ENCODE data around the gene SCART1.
A peak's percentile ranks its signal among the peaks of the same experiment; 100 is the strongest.
"Not testable (repeated sequence)": the region's sequence is repeated elsewhere in the genome, so short reads cannot be mapped to it uniquely, and the experiment has no call there.

The SCART1 gene

DNA sequence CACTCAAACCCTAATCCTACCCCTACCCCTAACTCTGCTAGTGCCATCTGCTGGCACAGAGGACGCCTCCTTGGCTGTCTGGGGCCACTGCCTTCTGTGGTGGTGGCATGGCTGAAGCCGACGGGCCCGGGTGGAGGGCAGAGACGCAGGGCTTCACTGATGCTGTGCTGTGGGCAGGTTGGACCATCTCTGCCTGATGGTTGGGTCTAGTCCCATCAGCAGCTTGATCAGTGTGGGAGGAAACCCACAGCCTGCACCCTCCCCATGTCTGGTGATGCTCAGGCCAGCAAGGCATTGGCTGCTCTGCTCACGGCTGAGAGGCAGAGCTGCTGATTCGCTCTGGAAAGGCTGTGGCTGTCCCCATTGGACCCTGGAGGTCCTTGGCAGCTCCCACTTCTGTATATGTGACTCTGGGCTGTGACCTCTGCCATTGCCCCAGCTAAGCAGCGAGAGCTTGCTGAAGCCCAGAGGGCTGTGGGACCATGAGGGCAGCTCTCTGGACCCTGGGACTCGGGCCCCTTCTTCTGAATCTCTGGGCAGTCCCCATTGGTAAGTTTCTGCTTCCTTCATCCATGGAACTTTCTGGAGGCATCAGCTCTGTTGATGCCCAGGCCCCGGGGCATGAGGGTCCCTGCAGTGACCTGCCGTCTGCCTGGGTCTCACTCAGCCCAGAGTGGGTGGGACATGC lies at the start of gene SCART1:
Gene SCART1, plus strand, starts transcription at position 430 of the 688 bp plus-strand sequence. Its CDS starts 53 bp downstream, at position 483.
- DNase-seq, result no peak

DNA sequence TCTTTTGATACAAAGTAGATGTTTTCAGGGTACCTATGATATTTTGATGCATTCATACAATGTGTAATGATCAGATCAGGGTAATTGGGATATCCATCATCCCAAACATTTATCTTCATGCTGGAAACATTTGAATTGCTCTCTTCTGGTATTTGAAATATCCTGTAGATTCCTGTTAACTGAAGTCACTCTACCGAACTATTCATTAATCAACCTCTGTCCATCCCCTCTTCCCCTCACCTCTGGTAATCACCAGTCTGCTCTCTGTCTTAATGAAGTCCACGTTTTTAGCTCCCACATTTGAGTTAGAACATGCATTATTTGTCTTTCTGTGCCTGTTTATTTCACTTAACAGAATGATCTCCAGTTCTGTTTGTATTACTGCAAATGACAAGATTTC lies 48.5 kb upstream of the SCART1 start:
- DNase-seq, result no peak

DNA sequence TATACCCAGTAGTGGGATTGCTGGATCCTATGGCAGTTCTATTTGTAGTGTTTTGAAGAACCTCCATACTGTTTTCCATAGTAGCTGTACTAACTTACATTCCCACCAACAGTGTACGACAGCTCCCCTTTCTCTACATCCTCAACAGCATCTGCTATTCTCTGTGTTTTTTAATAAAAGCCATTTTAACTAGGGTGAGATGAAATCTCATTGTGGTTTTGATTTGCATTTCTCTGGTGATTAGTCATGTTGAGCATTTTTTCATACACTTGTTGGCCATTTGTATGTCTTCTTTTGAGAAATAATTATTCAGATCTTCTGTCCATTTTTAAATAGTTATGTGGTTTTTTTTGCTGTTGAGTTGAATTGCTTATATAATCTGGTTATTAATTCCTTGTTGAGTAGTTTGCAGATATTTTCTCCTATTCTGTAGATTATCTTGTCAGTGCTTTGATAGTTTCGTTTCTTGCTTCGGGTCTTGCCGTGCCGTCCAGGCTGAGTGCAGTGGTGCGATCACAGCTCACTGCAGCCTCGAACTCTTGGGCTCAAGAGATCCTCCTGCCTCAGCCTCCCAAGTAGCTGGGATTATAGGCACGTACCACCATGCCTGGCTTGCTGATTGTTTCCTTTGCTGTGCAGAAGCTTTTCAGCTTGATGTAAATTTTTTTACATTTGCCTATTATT lies 47.8 kb upstream of the SCART1 start:
- DNase-seq, result no peak

DNA sequence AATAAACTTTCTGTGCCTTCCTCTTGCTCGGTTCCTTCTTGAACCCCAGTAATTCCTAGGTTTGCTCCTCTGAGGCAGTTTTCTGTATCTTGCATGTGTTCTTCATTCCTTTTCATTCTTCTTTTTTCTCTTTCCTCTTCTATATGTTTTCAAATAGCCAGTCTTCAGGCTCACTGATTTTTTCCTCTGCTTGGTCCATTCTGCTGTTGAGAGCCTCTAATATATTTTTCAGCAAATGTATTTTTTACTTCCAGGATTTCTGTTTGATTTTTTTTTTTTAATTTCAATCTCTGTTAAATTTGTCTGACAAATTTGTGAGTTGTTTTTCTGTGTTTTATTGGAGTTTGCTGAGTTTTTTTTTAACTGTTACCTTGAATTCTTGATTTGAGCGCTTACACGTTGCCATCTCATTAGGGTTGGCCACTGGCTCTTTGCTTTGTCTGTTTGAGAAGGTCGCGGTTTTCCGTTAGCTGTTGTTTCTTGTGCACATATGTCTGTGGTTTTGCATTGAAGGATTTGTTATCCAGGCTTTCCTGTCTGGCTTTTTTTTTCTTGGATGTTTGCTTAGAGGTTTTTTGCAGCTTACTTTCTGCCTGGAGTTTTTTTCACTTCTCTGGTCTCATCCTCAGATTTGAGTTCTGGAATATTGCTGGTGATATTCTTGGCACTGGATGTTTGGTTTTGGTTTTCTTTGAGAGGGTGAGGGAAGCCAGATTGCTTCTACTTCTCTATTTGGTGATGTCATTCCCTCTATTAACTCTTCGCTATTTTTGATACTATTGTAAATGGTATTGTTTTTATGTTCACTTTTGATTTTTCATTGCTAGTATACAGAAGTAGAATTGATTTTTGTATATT lies 42.0 kb upstream of the SCART1 start:
- no peak for DNase-seq

DNA sequence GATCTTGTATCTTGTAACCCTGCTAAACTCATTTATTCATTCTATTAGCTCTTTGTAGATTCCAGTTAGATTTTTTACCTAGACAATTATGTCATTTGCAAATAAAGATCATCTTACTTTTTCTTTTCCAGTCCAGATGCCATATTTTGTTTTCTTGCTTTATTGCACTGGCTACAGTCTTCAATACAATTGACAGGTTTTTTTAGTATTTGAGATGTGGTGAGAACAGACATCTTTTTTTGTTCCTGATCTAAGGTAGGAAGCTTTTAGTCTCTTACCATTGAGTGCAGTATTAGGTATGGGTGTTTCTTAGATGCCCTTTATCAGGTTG lies 41.4 kb upstream of the SCART1 start:
- DNase-seq, result no peak

DNA sequence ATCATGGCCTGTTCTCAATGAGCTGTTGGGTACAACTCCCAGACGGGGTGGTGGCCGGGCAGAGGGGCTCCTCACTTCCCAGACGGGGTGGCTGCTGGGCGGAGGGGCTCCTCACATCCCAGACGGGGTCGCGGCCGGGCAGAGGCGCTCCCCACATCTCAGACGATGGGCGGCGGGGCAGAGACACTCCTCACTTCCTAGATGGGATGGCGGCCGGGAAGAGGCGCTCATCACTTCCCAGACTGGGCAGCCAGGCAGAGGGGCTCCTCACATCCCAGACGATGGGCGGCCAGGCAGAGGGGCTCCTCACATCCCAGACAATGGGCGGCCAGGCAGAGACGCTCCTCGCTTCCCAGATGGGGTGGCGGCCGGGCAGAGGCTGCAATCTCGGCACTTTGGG lies 39.3 kb upstream of the SCART1 start:
- not testable (repeated sequence) for DNase-seq

DNA sequence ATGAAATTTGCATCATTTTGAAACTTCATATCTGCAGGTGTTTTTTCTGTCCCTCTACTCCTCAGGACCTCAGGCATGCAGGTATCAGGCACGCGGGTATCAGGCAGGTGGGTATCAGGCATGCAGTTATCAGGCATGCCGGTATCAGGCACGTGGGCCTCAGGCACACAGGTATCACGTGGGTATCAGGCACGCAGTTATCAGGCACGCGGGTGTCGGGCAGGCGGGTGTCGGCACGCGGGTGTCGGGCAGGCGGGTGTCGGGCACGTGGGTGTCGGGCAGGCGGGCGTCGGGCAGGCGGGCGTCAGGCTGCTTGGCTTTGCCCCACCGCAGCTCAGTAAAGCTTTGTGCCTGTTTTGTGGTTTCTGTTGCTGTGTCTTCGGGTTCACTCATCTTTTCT lies 38.0 kb upstream of the SCART1 start:
- DNase-seq, result no peak

DNA sequence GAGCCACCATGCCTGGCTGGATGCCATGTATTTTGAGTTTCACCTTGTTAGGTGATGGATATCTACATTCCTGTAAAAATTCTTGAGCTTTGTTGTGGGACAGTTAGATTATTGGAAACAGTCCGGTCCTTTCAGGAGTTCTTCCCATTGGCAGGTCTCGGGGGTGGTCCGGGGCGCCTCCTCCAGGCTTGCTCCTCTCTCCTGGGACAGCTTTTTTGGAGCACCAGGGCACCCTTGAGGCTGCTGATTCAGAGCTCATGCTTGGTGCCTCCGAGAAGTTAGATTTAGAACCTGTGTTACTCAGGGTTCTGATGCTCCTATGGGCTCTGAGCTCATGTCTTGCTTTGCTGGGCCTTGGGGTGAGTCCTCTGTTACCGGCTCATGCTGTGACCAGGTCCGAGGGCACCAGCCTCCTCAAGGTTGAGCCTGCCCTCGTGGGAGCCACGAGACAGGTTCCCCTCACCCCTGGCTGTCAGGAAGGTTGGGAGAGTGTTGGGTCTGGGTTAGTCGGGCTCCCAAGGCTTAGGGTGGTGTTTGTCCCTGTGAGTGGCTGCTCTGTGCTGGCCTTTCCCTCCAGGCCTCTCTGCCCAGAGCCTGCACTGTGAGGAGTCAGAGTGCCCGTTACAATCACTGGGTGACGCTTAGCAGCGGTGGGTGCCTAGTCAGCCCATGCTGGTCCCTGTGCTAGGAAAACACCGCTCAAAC lies 35.3 kb upstream of the SCART1 start:
- no peak for DNase-seq

DNA sequence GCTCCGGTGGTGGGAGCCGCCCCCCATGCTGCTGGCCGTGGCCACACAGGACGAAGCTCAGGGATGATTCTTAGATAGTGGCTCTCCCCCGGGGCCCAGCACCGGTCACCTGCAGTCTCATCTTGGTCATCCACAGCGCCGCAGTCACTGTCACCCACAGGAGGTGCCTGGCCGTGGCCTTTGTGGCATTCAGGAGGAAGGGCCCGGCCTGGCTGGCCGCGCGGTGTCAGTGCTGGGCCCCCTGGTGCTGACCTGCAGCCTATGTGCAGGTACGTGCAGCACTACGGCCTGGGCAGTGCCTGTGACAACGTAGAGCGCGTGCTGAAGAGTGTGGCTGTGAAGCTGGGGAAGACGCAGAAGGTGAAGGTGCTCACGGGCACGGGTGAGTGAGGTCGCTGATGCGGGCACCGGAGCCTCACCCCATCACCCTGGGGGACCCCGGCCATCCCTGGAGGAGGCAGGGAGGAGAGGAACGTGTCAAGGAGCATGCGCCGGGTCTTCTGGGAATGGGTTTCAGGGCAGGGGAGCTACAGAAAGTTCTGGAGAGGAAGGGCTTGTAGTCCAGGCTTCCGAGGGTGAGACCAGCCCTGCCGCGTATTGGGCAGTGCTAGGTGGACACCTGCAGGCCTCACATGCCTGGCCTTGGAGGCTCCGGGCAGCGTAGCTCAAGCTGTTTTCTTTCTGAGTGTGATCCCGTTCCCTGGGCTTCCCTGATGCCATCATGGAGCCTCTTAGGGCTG lies 34.4 kb upstream of the SCART1 start:
- no peak for DNase-seq

DNA sequence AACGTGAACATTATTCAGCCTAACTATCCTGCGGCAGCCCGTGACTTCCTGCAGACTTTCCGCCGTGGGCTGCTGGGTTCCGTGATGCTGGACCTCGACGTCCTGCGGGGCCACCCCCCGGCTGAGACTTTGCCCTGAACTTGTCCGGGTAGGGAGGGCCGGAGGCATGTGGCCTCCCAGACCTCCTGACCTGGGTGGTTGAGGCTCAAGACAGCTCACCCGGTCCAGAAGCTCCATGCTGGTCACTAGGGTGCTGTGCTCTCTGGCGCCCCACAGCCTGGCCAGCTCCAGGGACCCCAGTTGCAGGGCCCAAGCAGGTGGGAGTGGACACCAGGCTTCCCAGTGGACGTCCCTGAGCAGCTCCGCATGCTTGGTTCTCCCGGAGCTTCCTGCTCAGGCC lies 33.7 kb upstream of the SCART1 start:
- DNase-seq, result no peak

DNA sequence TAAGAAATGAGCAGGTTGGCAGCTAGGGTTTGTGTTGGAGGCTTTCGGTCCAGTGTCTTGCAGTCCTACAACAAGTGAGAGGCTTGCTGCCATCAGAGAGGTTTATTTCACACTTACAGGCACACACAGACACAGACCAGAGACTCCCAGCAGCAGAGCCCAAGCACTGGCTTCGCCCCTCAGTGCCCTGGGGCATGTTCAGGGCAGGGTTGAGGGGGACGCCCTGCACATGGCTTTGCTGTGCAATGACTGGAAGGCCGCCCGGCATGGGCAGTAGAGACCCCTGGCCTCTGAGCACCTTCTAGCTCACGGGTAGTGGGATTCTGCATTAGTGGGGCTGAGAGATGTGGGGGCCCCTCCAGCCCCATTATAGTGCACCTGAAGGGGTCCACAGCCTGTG lies 33.2 kb upstream of the SCART1 start:
- DNase-seq, result no peak

DNA sequence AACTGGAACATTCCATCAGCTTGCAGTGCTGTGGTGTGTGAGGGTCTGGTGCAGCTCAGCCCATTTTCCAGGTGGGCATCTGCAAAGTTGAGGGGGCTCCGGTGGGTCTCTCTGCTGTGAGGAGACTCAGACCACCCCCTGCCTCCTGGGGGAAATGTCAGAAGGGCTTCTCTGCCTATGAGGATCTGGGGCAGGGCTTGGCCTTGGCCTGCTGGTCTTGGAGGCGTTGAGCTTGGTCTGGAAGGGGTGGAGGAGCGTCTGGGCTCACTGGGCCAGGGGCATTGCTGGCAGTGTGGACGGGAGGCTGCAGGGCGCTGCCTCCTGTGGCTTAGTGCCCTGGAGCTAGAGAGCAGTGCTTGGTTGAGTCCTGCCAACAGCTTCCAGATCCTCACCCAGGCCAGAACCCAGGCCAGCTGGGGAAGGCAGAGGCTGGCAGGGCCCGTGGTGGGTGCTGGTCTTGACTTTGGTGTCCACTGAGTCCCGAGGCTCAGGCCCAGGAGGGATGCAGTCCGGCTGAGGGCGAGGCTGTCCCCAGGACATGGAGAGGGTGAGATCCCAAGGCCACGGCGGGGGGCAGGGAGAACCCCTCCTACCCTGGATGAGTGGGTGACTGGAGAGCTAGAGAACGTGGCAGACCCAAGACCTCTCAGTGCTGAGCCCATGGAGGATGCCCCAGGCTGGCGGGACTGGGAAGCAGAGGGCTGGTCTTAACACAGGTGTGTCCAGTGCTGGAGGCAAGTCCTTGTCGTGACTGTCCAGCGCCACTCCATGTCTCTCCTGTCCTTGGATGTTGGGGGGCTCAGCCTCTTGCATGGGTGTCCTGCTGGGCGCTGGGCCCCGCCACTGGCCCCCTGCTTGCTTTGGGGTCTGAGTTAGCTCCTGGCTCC lies 32.2 kb upstream of the SCART1 start:
- DNase-seq, result no peak

DNA sequence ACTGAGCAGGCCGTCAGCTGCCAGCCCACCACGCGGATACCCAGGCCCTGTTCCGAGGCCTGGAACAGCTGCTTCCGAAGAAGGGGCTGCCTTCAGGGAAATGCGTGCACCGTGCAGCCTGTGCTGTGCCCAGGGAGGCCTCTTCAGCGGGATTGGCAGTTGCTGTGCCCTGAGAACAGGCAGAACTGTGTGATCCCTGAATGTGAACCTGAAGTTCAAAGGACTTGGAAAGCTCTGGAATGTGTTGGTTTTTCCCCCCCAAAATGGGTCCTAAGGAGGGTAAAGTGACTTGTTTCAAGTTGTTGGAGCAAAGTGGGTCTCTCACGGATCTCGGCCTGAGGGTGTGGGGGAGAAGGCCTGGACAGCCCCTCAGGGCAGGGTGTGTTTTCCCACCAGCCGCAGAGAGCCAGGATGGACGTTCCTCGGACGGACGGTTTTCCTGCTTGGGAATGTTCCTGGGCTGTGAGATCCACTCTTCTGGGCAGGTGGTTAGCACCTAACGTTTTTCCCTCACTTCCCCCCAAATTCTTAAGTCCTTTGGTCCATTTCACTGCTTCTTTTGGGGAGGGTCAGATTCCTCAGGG lies 31.4 kb upstream of the SCART1 start:
- peak; percentile 43 for DNase-seq

DNA sequence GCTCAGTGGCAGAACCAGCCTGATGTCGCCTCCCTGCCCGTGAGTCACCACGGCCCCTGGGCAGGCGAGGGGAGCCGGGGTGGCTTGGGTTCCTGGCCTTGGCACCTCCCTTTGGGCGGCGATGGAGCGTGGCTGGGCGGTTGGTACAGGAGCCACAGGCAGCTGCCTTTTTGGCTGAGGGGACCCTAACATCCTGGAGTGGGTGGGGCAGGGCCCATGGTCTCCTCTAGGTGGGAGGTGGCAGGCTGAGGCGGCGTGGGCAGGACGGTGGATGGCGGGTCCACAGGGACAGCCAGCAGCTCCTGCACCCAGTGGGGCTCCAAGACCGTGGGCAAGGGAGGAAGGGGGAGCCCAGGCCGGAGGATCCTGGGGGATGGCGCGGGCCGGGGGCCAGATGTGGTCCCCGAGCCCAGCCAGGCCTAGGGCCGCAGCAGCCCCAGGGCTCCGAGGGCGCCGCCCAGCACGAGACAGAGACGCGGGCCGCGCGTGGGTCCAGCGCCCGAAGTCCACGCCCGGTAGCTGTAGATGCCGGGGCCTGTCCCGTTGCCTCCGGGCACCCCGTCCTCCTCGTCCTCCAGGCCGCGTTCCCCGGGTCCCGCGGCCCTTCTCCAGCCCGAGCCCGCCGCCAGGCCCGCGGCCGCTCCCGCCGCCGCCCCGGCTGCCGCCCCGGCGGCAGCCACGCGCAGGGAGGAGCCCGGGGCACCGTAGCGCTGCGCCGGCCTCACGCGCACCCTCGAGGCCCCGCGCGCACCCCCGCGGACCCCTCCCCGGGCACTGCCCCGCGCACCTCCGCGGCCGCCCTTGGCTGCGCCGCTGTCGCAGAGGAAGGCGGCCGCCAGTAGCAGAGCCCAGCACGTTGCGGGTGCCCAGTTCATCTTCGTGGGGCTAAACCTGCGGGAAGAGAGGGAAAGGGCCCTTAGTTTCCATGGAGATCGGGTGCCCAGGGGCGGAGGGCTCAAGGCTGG lies 30.7 kb upstream of the SCART1 start:
- peak; percentile 37 for DNase-seq

DNA sequence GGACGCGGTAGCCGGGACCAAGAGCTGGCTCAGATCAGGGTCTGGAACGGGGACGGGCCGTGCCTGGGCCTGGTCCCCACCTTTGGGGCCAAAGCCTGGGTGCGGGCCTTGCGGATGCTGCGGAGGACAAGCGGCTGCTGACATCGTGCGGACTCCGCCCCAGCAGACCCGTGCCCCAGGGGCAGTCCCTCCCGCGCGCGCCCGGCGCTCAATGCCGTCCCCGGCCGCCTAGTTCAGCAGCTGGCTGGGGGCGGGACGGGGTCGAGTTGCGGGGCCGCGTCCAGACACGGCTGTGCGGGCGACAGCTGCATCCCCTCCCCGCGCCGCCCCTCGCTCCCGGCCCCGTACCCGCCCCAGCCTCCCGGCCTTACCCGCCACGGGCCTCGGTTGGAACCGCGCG lies 29.6 kb upstream of the SCART1 start:
- DNase-seq, result peak; percentile 29

DNA sequence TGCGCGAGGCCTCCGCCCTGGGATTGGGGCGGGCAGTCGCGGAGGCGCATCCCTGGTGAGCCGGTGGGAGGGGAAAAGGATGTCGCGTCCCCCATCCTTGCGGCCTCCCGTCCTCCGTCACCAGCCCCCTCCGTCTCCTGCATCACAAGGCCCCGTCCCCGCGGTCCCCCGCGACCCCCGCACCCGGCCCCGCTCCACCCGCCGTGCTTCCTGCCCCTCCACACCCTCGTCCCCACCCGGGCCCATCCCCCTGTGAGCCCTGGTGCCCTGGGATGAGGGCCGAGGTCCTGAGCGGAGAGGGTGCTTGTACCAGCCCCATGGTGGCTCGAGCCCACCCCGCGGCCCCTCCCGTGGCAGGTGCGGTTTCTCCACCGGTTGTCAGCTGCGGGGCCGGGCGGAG lies 29.1 kb upstream of the SCART1 start, which contains the start of gene SPRN:
Gene SPRN, minus strand, starts transcription at position 25 of the 400 bp plus-strand sequence. CDS start 944 bp downstream, outside the sequence.
- DNase-seq, result not testable (repeated sequence)

DNA sequence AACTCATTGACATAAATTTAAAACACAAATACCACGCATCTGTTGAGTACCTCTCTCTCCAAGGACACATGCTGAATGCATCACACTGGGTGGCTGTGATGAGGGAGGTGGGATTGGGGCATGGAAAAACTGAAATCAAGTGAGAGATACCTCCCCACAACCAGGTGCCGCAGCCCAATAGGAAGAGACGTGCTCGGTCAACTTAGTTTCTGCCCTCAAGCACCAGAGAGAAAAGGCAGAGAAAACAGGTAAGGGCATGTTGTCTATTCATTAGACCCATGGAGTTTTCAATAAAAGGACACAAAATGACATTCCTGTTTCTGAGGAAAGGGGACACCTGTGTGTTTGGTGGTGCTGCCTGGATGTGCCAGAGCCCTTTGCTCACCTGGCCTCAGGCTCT lies 24.2 kb upstream of the SCART1 start:
- not testable (repeated sequence) for DNase-seq

DNA sequence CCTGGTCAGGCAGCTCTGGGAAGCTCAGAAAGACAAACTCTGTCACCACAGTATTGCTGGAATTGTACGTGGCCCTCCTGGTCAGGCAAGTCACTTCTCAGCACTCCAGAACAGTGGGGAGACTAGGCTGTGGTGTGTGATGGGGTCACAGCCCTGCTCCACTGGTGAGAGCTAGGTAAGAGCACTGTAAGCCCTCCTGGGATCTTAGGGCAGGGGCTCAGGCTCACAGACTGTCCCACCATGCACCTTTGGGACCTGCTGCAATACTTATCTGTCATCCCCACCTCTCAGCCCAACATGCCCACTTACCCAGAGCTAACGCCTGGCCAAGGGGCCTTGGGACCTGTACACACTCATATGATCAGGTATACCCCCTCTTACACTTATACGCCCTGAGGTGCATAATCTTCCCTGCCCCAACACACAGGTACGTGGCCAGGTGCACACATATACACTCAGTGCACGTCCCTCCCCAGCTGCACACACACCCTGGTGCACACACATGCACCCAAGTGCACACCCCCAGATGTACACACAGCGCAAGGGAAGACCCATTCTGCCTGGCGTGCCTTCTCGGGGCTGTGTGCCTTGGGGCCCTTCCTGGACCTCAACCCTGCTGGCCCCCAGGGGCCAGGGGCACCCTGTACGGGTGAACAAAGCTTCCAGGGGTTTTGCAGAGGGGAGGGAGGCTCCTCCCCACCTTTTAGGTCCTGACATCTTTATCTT lies 21.7 kb upstream of the SCART1 start:
- DNase-seq, result not testable (repeated sequence)

DNA sequence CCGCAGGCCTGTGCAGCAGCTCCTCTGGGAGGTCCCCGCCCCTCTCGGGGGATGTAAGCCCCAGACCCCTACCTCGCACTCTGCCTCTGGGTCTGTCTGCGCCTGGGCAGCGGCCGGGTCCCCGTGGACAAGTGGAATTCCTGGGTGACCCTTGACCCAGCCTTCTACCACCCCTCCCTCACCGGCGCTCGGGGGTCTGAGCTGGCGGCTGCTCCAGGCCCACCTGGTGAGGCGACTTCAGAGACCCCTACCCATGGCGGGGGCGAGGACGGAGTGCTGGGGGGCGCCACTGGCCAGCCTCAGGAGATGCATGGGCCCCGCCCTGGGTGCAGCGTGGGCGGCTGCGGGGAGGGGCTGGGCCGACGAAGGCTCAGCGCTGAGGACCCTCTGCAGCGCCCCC lies 21.0 kb upstream of the SCART1 start:
- DNase-seq, result not testable (repeated sequence)
